SK-N-SH (cell line): ENCODE data around the gene ZFHX3.

Experiments used
- CTCF ChIP-seq: fragments of 200-600 bp; sonication (generic); IDR thresholded peaks from 2 replicates; pipeline ENCODE4 v1.6.1; 2017; ENCODE audit warnings: antibody characterized with exemption, mild to moderate bottlenecking, moderate library complexity
- EP300 ChIP-seq, 2 experiments: IDR thresholded peaks; 2 replicates each; pipeline versions ENCODE4 v1.4.0 to v1.6.1; 2012; ENCODE audit warnings: borderline replicate concordance in 1 of 2, low read depth in 1 of 2, low read length in 1 of 2
- NRF1 ChIP-seq: IDR thresholded peaks from 2 replicates; pipeline ENCODE4 v1.6.1; 2012; ENCODE audit warnings: low read depth, mild to moderate bottlenecking, low read length
- POLR2AphosphoS5 ChIP-seq: IDR thresholded peaks from 2 replicates; pipeline ENCODE4 v1.6.1; 2012; ENCODE audit warnings: low read depth, low read length
- RAD21 ChIP-seq: IDR thresholded peaks from 2 replicates; pipeline ENCODE4 v1.6.1; 2012; ENCODE audit warnings: mild to moderate bottlenecking, low read length
- YY1 ChIP-seq: IDR thresholded peaks from 2 replicates; pipeline ENCODE4 v1.4.0; 2012; ENCODE audit warnings: low read depth, mild to moderate bottlenecking

- no peak for TF ChIP-seq RAD21
- TF ChIP-seq POLR2AphosphoS5 = no peak
- no peak for TF ChIP-seq CTCF
- TF ChIP-seq YY1 = no peak
- TF ChIP-seq EP300 (IDR thresholded peaks at IDR 0.05; ENCODE audit: borderline replicate concordance in 1 of 2, low read depth in 1 of 2, low read length in 1 of 2) = no peak
- no peak for TF ChIP-seq NRF1
Observed at GRCh38 chr16:72938795-72939164, 109.1 kb downstream of the ZFHX3 start.
